ENCODE data around the gene PLEKHA5. TPM values are rescaled to one million over a fixed set of nuclear protein-coding genes. Genes with fewer than 3 reads are reported as not detected.

PLEKHA5 gene
- total RNA-seq, 2 donors from 2014 or later = 31.0 to 32.7 TPM

DNA sequence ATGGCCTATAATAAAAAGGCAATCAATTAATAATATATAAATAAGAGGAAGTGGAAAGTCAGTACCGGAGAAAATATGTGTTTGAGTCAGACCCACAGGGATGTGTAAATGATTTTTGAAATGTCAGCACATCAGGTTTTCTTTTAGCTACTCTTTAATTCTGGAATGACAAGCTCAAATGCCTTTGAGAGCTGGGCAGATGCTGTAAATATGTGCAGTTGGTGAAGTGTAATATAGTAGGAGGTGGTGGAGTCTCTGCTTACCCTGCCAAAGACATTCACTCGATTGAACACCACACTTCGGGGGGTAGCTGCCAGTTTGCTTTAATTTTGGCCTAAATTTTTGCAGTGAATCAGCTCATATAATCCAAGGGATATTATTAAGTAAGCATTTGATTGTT is 93.0 kb downstream of the PLEKHA5 start:
- H3K4me1 ChIP-seq = no peaks in the 10 kb centered on the region
- H3K27me3 ChIP-seq = no peaks in the 10 kb centered on the region
- no peak for DNase-seq
- no peak overlapping the region for H3K9ac ChIP-seq (ENCODE audit: low read depth in 2 of 2, low read length in 2 of 2)
- H3K4me3 ChIP-seq = no peak overlapping the region
- no peaks in the 10 kb centered on the region for H3K9me3 ChIP-seq
- H3K36me3 ChIP-seq = no peaks in the 10 kb centered on the region
- H3K27ac ChIP-seq = no peak overlapping the region
- no peak for TF ChIP-seq CTCF (IDR thresholded peaks at IDR 0.05)
- intact Hi-C loops (cut with DNase I) = no loop called here

DNA sequence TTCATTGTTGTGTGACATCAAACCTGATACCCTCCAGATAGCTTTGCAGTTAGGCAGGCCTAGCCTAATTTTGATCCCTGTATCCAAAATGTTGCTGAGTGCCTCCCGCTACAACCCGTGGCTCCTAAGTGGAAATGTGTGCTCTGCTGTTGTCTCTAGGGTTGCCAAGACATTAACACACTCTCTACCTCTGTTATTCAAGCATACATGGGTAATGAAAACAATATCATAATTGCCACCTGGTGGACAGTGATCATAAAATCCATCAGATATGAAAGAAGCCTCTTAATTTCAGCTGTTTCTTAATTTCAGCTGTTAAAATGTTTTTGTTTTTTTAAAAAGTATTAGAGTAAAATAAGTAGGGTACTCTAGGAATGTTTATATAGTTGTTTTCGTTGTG is 93.5 kb downstream of the PLEKHA5 start:
- no peak for TF ChIP-seq CTCF (IDR thresholded peaks at IDR 0.05)
- H3K9me3 ChIP-seq = no peaks in the 10 kb centered on the region
- intact Hi-C loops (cut with DNase I) = no loop called here
- H3K27me3 ChIP-seq = no peaks in the 10 kb centered on the region
- H3K27ac ChIP-seq = no peak overlapping the region
- H3K9ac ChIP-seq (ENCODE audit: low read depth in 2 of 2, low read length in 2 of 2) = no peak overlapping the region
- H3K36me3 ChIP-seq = no peaks in the 10 kb centered on the region
- H3K4me3 ChIP-seq = no peak overlapping the region
- no peak for DNase-seq
- H3K4me1 ChIP-seq = no peaks in the 10 kb centered on the region

GRCh38 chr12:19223695-19224094 is 94.2 kb downstream of the PLEKHA5 start:
- H3K4me1 ChIP-seq = no peaks in the 10 kb centered on the region
- no peak overlapping the region for H3K27ac ChIP-seq
- intact Hi-C loops (cut with DNase I) = no loop called here
- H3K27me3 ChIP-seq = no peaks in the 10 kb centered on the region
- no peak for TF ChIP-seq CTCF (IDR thresholded peaks at IDR 0.05)
- H3K36me3 ChIP-seq = no peaks in the 10 kb centered on the region
- no peaks in the 10 kb centered on the region for H3K9me3 ChIP-seq
- no peak overlapping the region for H3K4me3 ChIP-seq
- no peak overlapping the region for H3K9ac ChIP-seq (ENCODE audit: low read depth in 2 of 2, low read length in 2 of 2)
- no peak for DNase-seq

DNA sequence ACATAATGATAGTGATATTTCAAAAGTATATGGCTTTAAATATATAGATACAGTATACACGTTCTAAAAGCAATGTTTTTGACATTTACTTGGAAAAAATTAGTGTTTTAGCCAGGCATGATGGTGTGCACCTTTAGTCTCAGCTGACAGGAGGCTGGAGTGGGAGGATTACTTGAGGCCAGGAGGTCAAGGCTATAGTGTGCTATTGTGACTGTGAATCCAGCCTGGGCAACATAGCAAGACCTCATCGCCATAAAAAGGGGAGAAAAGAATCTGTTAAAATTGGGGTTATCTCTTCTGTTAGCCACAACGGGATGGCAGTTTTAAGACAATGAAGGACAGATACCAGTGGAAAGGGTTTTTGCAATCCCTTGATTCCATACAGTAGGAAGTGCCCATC is 95.2 kb downstream of the PLEKHA5 start:
- Histone ChIP-seq H3K36me3 (no peaks in the 10 kb centered on the region), H3K4me1 (no peaks in the 10 kb centered on the region), H3K27me3 (no peaks in the 10 kb centered on the region), H3K9me3 (no peaks in the 10 kb centered on the region), H3K4me3 (no peak overlapping the region), H3K27ac (no peak overlapping the region), H3K9ac (ENCODE audit: low read depth in 2 of 2, low read length in 2 of 2) (no peak overlapping the region)
- intact Hi-C loops (cut with DNase I) = no loop called here
- TF ChIP-seq CTCF (IDR thresholded peaks at IDR 0.05) = no peak
- DNase-seq = no peak

DNA sequence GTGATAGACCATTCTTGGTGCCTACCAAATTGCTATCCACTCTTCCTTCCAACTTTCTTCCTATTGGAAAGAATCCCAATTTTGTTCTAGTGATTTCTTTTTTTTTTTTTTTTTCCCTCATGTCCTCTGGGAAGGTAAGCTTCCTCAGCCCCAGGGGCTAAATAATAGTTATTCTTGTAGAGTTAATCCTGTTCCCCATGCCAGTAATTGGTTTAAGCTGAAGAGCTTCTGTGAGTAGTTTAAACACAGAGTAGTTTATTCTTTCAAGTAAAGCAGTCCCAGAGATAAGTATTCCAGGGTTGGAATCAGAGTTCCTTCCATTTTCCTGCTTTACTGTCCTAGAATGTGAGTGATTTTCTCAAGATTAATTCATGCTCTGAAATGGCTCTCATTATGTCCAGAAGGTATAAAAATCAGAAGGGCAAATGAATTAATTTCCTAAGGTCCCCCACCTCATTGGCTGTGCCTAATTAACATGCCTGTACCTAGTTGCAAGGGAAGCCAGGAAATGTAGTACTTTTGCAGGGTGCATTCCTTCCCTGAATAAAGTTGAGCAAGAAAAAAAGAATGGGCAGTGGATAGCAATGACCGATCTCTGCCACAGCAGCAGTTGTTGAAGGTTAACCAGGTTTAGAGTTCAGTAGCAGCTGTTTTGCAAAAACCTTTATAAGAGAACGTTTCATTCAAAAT is 97.8 kb downstream of the PLEKHA5 start:
- Histone ChIP-seq H3K27ac (no peak overlapping the region), H3K27me3 (no peaks in the 10 kb centered on the region), H3K4me1 (no peaks in the 10 kb centered on the region), H3K4me3 (no peak overlapping the region), H3K9ac (ENCODE audit: low read depth in 2 of 2, low read length in 2 of 2) (no peak overlapping the region), H3K36me3 (no peaks in the 10 kb centered on the region), H3K9me3 (no peaks in the 10 kb centered on the region)
- no peak for DNase-seq
- TF ChIP-seq CTCF (IDR thresholded peaks at IDR 0.05) = no peak
- intact Hi-C loops (cut with DNase I) = no loop called here

All from colonic mucosa (tissue), 4 donors.